Right cardiac atrium (tissue), 5 donors: ENCODE measurements around the gene MAML2. TPM values are rescaled to one million over a fixed set of nuclear protein-coding genes. Genes with fewer than 3 reads are reported as not detected.
A peak's percentile ranks its signal among the peaks of the same experiment; 100 is the strongest.

ENCODE experiments used
- ATAC-seq, 2 donors: fragments of 200-7000 bp; cut with Tn5 transposase; one replicate each; pipeline versions ENCODE4 v1.8.0 to v1.9.1; 2020; ENCODE audit warnings: moderate library complexity in 2 of 2, mild to moderate bottlenecking in 1 of 2
- DNase-seq, 3 donors: peaks; one replicate each; pipeline ENCODE4 v3.0.0-alpha.2; 2020
- H3K27ac ChIP-seq: one replicate; pipeline ENCODE4 v1.5.1; 2013; ENCODE audit warnings: mild to moderate bottlenecking, low read length, control low read depth, moderate library complexity
- H3K27me3 ChIP-seq: one replicate; pipeline ENCODE4 v1.6.1; 2013; ENCODE audit not compliant: control insufficient read depth, insufficient read depth
- H3K4me1 ChIP-seq: one replicate; pipeline ENCODE4 v1.6.1; 2013; ENCODE audit warnings: low read length; ENCODE audit not compliant: control insufficient read depth, insufficient read depth
- H3K4me3 ChIP-seq: one replicate; pipeline ENCODE4 v1.5.1; 2013; ENCODE audit warnings: low read length, control low read depth
- H3K9me3 ChIP-seq: one replicate; pipeline ENCODE4 v1.6.1; 2013; ENCODE audit warnings: low read length; ENCODE audit not compliant: control insufficient read depth
- WGBS: extraction: QIAGEN DNeasy Blood & Tissue Kit; methylation state at CpG from one replicate; pipeline ENCODE4 v1.1.7; 2013; 5-methylcytosine and 5-hydroxymethylcytosine counted together
- intact Hi-C, 4 donors: fragments of 100-400 bp; cut with DNase I; formaldehyde crosslinking; loops; one replicate each; pipeline versions ENCODE4 v1.11.0 to v1.14.0; 2022 to 2023
- polyA plus RNA-seq: library from polyadenylated mRNA; stranded (reverse); fragments of 200-250 nt; gene quantifications from one replicate; pipeline ENCODE4 v1.2.3, GENCODE V29; 2013
- total RNA-seq, 4 donors: library from RNA; stranded (reverse); fragmentation: NEBNext Ultra II Directional; extraction: Animal tissue kit (Norgen Biotek cat#: 25700); gene quantifications; one replicate each; pipeline ENCODE4 v1.2.1, GENCODE V29; 2021
- donor health status: healthy with polysubstance abuse.
- donor health status: DM: no; HTN: yes; CAD: no.
- donor health status: DM: no; HTN: no; CAD: no.
- donor health status: DM: no; HTN: yes; CAD: no; lungs with severe emphysema.
- donor health status: DM: yes; HTN: yes; CAD: no.

MAML2 gene
- total and polyA plus RNA-seq, 5 donors: 2.7 to 9.9 (median 7.4) TPM

GRCh38 chr11:96061730-96062129 lies 281.3 kb downstream of the MAML2 start:
- DNase-seq (no peak), ATAC-seq (no peak)
- no peaks in the 10 kb centered on the region for H3K27me3 ChIP-seq
- 95% methylated on average over 3 of the region's 3 CpGs for WGBS
- intact Hi-C loops: no loop called here
- no peak overlapping the region for H3K27ac ChIP-seq
- no peaks in the 10 kb centered on the region for H3K4me1 ChIP-seq
- no peaks in the 10 kb centered on the region for H3K9me3 ChIP-seq
- H3K4me3 ChIP-seq: no peak overlapping the region

- intact Hi-C loops: no loop called here
- ATAC-seq (no peak), DNase-seq (no peak)
- 78% methylated on average over 2 of the region's 2 CpGs for WGBS
- no peaks in the 10 kb centered on the region for H3K27me3 ChIP-seq
- no peak overlapping the region for H3K4me3 ChIP-seq
- H3K9me3 ChIP-seq: no peaks in the 10 kb centered on the region
- no peak overlapping the region for H3K27ac ChIP-seq
- H3K4me1 ChIP-seq: peaks cover under 1% of the 10 kb centered on the region
These were observed 281.9 kb downstream of the MAML2 start for GRCh38 chr11:96061069-96061468.

- ATAC-seq (no peak), DNase-seq (no peak)
- WGBS: 60% methylated on average over 2 of the region's 2 CpGs
- no peaks in the 10 kb centered on the region for H3K27me3 ChIP-seq
- H3K4me1 ChIP-seq: peaks cover 5% of the 10 kb centered on the region
- H3K9me3 ChIP-seq: no peaks in the 10 kb centered on the region
- H3K4me3 ChIP-seq: no peak overlapping the region
- intact Hi-C loops: loop anchor here in 2 of 4 donors (5.0 kb wide), 2 partner anchors 160 to 285 kb away; partner anchors contain the start of gene MAML2 (in 1 of the 2)
- no peak overlapping the region for H3K27ac ChIP-seq
These were observed 285.5 kb downstream of the MAML2 start for GRCh38 chr11:96057502-96057901.

GRCh38 chr11:96056576-96056975 lies 286.4 kb downstream of the MAML2 start:
- Histone ChIP-seq H3K4me1 (peaks cover 5% of the 10 kb centered on the region), H3K27ac (no peak overlapping the region)
- intact Hi-C loops: loop anchor here in 2 of 4 donors (5.0 kb wide), 2 partner anchors 161 to 286 kb away; partner anchors contain the start of gene MAML2 (in 1 of the 2)

DNA sequence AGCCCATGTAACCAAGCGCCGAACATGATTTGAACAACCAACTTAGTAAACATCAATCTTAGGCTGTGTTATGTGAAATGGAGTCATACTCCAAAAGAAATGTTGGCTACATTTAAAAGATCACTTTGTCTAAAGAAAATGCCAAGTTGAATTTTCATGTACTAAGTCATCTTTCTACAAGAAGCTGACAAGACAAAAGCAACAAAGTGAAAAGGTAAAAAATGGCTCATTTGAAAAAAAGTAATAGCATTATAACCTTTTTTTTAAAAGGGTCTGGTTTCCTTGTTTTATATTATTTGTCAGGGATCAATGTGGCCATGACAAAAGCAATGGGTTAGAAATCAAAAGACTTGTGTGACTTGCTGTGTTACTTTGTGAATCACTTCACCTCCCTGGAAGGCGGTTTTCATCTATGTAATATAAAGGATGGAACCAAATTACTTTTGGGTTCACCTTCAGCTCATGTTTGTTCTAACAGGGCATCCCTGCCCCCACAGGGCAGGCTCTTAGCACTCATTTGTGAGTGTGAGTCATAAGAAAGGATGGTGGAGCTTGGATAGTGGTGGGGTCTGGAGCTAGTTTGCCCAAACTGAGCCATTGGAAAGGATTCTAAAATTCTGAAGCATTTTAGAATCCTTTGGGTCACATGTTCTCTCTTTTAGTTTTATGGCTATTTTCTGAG lies 287.1 kb downstream of the MAML2 start:
- peaks cover 5% of the 10 kb centered on the region for H3K4me1 ChIP-seq
- no peak overlapping the region for H3K27ac ChIP-seq
- intact Hi-C loops: loop anchor here (1.0 to 5.0 kb wide), 4 partner anchors 161 to 287 kb away; partner anchors contain the start of gene MAML2 (in 3 of the 4)
- H3K27me3 ChIP-seq: no peaks in the 10 kb centered on the region
- DNase-seq (no peak), ATAC-seq (no peak)
- H3K9me3 ChIP-seq: no peaks in the 10 kb centered on the region
- no peak overlapping the region for H3K4me3 ChIP-seq
- 82% methylated on average over 3 of the region's 3 CpGs for WGBS

More at GRCh38 chr11:96056576-96056975, 286.4 kb downstream of the MAML2 start:
- H3K9me3 ChIP-seq: no peaks in the 10 kb centered on the region
- ATAC-seq: no peak
- no peak for DNase-seq
- no peak overlapping the region for H3K4me3 ChIP-seq
- WGBS: 91% methylated on average over 2 of the region's 2 CpGs
- H3K27me3 ChIP-seq: no peaks in the 10 kb centered on the region

DNA sequence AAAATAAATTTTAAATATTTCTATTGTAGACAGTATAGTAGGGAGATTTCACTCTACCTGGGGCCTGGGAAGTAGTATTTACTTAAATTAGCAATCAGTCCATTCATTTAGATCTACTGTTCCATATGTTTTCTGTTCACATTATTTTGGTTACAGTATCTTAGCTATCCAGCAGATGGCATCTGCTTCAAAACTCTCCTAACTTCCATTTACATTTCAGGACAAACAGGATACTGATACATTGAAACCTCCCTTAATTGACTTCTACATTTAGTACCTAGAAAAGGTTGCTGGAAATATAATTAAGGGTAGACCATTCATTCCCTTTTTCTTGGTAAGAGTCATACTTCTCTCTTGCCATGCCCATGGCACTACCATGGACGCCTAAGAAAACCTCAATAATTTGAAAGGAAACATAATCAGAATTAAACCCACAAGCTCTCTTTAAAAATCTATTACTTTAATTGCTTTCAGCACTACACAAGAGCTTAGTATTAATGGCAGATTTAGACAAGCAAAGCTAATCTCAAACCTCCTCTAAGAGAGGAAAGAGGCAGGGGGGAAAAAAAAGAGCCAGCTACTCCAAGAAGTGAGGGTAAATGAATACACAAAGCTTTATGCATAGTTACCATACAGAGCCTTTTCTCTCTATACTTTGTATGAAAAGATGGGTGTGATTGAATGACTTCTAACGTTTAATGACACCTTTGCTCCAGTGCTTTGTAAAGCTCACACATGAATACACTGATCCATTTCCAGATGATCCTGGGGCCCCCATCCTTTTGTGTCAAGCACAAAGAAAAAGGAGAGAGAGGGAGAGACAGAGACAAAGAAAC lies 287.9 kb downstream of the MAML2 start:
- WGBS: 56% methylated on average over 2 of the region's 2 CpGs

DNA sequence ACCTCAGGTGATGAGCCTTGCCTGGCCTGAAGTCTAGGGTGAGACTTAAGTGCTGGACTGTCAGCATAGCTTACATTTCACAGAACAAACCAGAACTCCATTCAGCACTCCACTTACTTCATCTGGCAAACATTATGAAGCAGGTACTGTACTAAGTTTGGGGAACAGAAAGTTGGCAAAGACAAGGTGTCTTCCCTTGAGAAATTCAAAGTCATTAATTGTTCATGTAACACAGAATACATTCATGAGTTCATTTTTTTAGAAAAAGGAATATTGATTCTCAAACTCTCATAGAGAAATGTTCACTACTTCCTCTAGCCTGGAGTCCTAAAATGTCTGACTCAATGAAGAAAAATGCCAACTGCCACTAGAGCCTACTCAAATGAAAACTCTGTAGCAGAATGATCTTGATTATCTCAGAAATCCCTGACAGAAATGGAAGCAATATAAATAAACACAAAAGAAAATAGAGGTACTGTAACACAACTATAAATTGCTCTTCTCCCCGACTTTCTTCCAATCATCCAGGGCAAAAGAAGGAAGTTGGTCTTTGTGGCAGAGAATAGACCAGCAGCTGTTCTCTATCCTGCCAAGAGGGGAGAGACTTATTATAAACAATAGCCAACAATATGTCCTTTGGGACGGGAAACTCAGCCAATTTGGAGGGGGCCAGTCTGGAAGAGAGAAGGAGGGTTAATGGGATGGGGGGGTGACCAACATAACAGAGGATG lies 289.9 kb downstream of the MAML2 start:
- no peak for ATAC-seq
- intact Hi-C loops: loop anchor here in 1 of 4 donors (5.0 kb wide), 1 partner anchor 289 kb away; the partner anchor contains the start of gene MAML2
- WGBS: 37% methylated on average over 2 of the region's 2 CpGs
- Histone ChIP-seq H3K4me1 (peaks cover 5% of the 10 kb centered on the region), H3K4me3 (no peak overlapping the region), H3K9me3 (no peaks in the 10 kb centered on the region), H3K27ac (no peak overlapping the region), H3K27me3 (no peaks in the 10 kb centered on the region)
- no peak for DNase-seq

More for the DNA sequence above, 287.9 kb downstream of the MAML2 start:
- Histone ChIP-seq H3K27ac (no peak overlapping the region), H3K9me3 (no peaks in the 10 kb centered on the region), H3K4me1 (peaks cover 5% of the 10 kb centered on the region), H3K27me3 (no peaks in the 10 kb centered on the region), H3K4me3 (no peak overlapping the region)
- DNase-seq: no peak
- ATAC-seq: peak in 1 of 2 donors; percentile 60
- intact Hi-C loops: loop anchor here (1.0 to 5.0 kb wide), 4 partner anchors 162 to 288 kb away; partner anchors contain the start of gene MAML2 (in 4 of the 4)

DNA sequence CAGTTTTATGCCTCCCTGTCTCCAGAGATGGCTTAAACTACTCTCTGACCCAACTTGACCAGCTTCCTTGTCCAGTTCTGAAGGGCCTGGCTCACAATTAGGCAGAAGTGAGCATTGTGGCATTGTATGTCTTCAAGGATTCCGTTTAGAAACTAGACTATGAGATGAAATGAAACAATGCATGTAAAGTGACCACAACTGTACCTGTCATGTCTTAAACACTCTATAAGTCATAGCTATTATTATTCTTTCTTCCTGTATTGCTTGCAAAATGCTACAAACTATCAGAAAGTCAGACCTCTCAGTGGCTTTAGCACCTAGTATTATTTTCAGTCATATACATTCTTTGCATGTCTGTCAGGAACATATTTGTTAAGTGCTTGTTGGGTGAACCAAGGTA lies 291.2 kb downstream of the MAML2 start:
- intact Hi-C loops: loop anchor here in 1 of 4 donors (5.0 kb wide), 1 partner anchor 290 kb away; the partner anchor contains the start of gene MAML2

GRCh38 chr11:96050435-96051182 lies 292.4 kb downstream of the MAML2 start:
- intact Hi-C loops: loop anchor here in 1 of 4 donors (5.0 kb wide), 1 partner anchor 292 kb away; the partner anchor contains the start of gene MAML2
- WGBS: 75% methylated on average over 1 of the region's 1 CpG
- ATAC-seq: peak; percentile 18 to 38

More for the DNA sequence above, 291.2 kb downstream of the MAML2 start:
- WGBS: 87% methylated on average over 1 of the region's 1 CpG
- peaks cover 5% of the 10 kb centered on the region for H3K4me1 ChIP-seq
- H3K4me3 ChIP-seq: no peak overlapping the region
- H3K9me3 ChIP-seq: no peaks in the 10 kb centered on the region
- DNase-seq: no peak
- H3K27ac ChIP-seq: no peak overlapping the region
- no peaks in the 10 kb centered on the region for H3K27me3 ChIP-seq
- no peak for ATAC-seq

GRCh38 chr11:96049426-96049825 lies 293.6 kb downstream of the MAML2 start:
- Histone ChIP-seq H3K4me3 (no peak overlapping the region), H3K27me3 (no peaks in the 10 kb centered on the region), H3K4me1 (peaks cover 4% of the 10 kb centered on the region), H3K27ac (no peak overlapping the region), H3K9me3 (no peaks in the 10 kb centered on the region)
- DNase-seq (no peak), ATAC-seq (peak in 1 of 2 donors; percentile 36)
- 68% methylated on average over 2 of the region's 2 CpGs for WGBS
- intact Hi-C loops: no loop called here

More at GRCh38 chr11:96050435-96051182, 292.4 kb downstream of the MAML2 start:
- H3K9me3 ChIP-seq: no peaks in the 10 kb centered on the region
- no peak for DNase-seq
- H3K27ac ChIP-seq: no peak overlapping the region
- peaks cover 5% of the 10 kb centered on the region for H3K4me1 ChIP-seq
- no peak overlapping the region for H3K4me3 ChIP-seq
- H3K27me3 ChIP-seq: no peaks in the 10 kb centered on the region
